GM23248 (cell line): Measurements from ENCODE around the gene NPAS3.

Experiments
- EZH2 ChIP-seq: fragments of 200-600 bp; sonication (generic); IDR thresholded peaks from 2 replicates; pipeline ENCODE4 v1.6.1; 2018; ENCODE audit warnings: antibody characterized with exemption, mild to moderate bottlenecking; ENCODE audit not compliant: insufficient read depth, poor library complexity, severe bottlenecking
- EZH2phosphoT487 ChIP-seq: fragments of 200-600 bp; sonication (generic); IDR thresholded peaks from 2 replicates; pipeline ENCODE4 v1.6.1; 2018; ENCODE audit warnings: antibody characterized with exemption, moderate library complexity, mild to moderate bottlenecking, low read depth; ENCODE audit not compliant: insufficient read depth

- no peak for TF ChIP-seq EZH2
- no peak for TF ChIP-seq EZH2phosphoT487
These were observed 629.1 kb downstream of the NPAS3 start for GRCh38 chr14:33567731-33568130.
